H54 (cell line): ENCODE results near the gene FXR1.
"Not testable (repeated sequence)": the region's sequence is repeated elsewhere in the genome, so short reads cannot be mapped to it uniquely, and the experiment has no call there.

Source experiments
- DNase-seq: peaks from one replicate; pipeline ENCODE4 v3.0.0; 2011; ENCODE audit warnings: low spot score, mixed read lengths; ENCODE audit not compliant: insufficient read length
- FAIRE-seq: peaks from 3 replicates; lab custom pipeline; 2011; peaks lifted over from hg19 to GRCh38; lab: Jason Lieb, UNC
- POLR2A ChIP-seq: IDR thresholded peaks from 2 replicates; pipeline ENCODE4 v1.6.1; 2011; ENCODE audit warnings: low read depth, mild to moderate bottlenecking, low read length

FXR1 gene

DNA sequence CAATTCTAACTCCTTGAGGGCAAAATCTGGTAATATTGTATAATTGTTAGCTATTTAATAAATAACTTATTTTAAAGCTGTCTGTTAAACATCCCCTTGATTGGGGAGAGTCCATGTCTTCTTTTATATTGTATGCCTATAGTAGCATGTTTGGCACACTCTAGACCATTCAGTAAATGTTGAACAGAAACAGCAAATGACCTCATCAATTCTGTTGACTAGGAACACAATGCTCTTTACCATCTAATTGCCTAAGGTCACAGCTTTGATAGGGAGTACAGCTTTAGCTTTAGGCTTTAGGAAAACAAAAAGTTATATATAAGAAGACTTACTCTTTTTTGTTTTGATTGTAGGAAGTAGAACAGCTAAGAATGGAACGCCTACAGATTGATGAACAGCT, 50.1 kb downstream of the FXR1 start:
- FAIRE-seq (no peak), DNase-seq (no peak)
- no peak for TF ChIP-seq POLR2A

- no peak for FAIRE-seq
- no peak for DNase-seq
- TF ChIP-seq POLR2A: no peak
Measured at GRCh38 chr3:180970931-180971330, 58.5 kb downstream of the FXR1 start.

DNA sequence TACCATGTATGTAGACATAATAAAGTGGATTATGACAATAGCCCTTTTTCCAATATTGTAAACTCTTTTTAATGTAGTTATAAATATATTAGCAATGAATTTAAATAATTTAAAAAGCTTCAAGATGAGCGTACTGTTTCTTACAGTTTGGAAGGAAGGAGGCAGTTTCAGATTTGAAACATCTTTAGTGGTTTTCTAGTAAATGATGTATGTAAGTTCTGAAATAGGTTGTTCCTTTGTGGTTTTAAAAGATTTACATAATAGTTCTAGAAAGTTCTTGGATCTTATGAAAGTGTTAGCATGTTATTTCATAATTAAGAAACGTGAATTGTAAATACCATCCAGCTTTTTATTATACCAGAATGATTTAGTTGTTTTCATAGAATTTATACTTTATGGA, 61.1 kb downstream of the FXR1 start:
- TF ChIP-seq POLR2A: no peak
- no peak for FAIRE-seq
- DNase-seq: no peak

DNA sequence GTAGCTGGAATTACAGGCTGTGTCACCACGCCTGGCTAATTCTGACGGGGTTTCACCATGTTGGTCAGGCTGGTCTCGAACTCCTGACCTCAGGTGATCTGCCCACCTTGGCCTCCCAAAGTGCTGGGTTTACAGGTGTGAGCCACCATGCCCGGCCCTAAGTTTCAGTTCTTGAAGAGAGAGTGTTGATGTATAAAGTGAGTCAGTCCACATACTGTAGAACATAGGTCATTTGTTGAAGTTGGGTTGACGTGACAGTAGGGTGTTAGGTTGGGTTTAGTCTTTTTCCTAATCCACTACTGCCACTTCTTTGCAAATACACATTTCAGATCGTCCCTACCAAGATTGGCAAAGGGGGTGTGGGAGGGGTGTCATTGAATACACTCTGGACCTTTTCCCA, 61.8 kb downstream of the FXR1 start:
- DNase-seq (no peak), FAIRE-seq (peak; percentile 74)
- TF ChIP-seq POLR2A: no peak

GRCh38 chr3:180977498-180977897, 65.0 kb downstream of the FXR1 start:
- DNase-seq (no peak), FAIRE-seq (peak; percentile 57)
- TF ChIP-seq POLR2A: no peak

GRCh38 chr3:180979961-180980360, 67.5 kb downstream of the FXR1 start:
- DNase-seq: no peak
- FAIRE-seq: peak; percentile 75
- TF ChIP-seq POLR2A: no peak

DNA sequence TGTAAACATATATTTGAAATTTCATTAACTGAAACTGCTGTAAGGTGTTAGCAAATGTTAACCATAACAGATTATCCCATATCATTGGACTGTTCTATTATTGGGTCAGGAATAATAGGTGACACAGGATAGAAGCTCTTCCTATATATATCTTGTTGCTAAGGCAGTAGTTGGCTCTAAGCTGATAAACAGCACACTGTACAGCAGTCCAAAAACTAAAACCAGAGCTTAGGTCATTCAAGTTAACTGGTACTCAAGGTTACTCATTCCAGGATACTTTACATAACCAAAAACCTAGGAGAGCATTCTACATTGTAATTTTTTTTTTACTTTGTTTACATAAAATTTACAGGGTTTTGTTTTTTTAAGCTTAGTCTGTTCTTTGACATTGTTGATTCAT, 68.1 kb downstream of the FXR1 start:
- no peak for DNase-seq
- TF ChIP-seq POLR2A: no peak
- peak; percentile 64 for FAIRE-seq

- no peak for DNase-seq
- no peak for TF ChIP-seq POLR2A
- peak; percentile 82 for FAIRE-seq
Measured at GRCh38 chr3:180981912-180982311, 69.4 kb downstream of the FXR1 start.

- TF ChIP-seq POLR2A: no peak
- no peak for FAIRE-seq
- no peak for DNase-seq
Measured at GRCh38 chr3:180983136-180983535, 70.7 kb downstream of the FXR1 start.

GRCh38 chr3:180986366-180986765, 73.9 kb downstream of the FXR1 start:
- not testable (repeated sequence) for FAIRE-seq, DNase-seq

DNA sequence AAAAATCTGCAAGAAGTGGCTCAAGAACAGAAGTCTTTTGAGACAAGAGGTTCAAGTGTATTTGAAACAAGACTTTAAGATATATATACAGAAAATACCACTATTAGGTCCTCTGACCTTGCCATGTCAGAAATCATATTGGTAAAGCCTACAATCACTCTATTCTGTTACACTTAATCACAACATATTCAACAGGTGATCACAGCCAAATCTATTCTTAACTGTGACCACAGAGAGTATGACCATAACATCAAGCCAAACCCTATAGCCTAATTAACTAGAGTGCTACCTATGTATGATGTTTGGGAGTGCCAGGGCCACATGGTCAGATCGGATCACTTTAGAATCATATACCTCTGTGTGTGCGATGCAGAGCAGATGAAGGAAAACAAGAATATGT, 74.9 kb downstream of the FXR1 start:
- TF ChIP-seq POLR2A: no peak
- FAIRE-seq: no peak
- no peak for DNase-seq

DNA sequence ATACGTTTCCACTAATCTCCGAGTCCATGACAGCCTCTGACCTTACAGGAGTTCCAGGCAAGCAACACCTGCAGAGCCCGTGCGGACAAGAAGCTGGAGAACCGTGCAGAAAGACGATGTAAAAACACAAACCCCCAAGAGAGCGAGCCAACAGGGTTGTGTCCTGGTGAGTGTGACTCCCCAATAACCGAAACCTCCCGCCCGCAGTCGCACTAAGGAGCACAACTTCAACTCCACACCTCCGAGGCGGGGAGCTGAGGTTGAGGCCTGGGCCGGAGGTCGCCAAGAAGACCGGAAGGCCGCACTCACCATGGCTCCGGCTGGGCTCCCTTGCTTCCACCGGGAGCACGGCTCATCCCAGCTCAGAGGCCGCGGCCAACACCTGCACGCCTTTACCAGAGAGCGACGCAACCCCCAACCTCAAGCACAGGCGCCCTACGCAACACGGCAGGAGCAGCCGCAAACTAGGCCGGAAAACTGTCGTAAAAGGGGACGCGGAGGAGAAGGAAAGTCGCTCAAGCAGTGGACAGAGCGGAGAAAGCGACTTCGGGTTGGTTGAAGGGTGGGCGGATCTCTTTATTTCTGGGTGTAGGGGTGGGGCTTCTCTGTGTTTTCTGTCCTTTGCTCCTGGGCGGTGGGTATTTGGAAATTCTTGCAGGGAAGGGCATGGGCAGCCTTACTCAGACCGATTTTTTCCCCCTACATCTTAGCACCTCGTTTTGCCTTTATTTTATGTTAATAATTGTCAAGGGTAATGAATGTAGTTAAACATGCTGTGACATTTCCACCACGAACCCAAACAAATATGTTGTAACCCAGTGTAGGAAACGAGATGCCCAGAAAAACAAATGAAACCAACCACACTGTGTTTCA, 77.1 kb downstream of the FXR1 start, which contains the start of gene DNAJC19:
Gene DNAJC19 (minus strand): TSS at position 446 of the 873 bp plus-strand sequence. CDS start 134 bp downstream, at position 312.
- FAIRE-seq (peak; percentile 99), DNase-seq (peak; percentile 83)
- peak; percentile 86 for TF ChIP-seq POLR2A

GRCh38 chr3:180990505-180990904, 78.0 kb downstream of the FXR1 start:
- DNase-seq (no peak), FAIRE-seq (peak; percentile 61)
- TF ChIP-seq POLR2A: no peak

DNA sequence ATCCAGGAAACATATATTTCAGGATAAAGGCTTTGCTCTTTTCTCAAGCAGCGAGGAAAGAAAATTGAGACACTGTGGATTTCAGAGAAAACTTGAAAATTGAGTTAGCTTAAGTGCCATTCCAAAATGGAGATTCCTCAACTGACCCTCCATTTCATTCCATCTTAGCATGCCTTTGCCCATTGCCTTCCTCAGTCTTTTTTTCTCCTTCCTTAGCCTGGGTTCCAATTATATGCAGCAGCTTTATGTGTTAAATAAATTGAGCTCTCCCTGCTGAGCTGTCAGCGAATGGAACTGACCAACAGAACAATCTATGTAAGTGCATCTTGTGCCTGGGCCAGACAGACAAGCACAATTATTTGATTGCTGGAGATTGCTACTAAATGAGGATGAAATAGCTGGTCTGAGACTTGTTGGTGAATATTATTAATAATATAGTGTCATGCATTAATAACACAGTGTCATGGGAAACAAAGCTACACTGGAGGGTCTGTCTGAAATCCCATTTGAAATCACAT, 84.0 kb downstream of the FXR1 start:
- no peak for TF ChIP-seq POLR2A
- DNase-seq (no peak), FAIRE-seq (no peak)

GRCh38 chr3:181002331-181002730, 89.9 kb downstream of the FXR1 start:
- not testable (repeated sequence) for DNase-seq, FAIRE-seq

DNA sequence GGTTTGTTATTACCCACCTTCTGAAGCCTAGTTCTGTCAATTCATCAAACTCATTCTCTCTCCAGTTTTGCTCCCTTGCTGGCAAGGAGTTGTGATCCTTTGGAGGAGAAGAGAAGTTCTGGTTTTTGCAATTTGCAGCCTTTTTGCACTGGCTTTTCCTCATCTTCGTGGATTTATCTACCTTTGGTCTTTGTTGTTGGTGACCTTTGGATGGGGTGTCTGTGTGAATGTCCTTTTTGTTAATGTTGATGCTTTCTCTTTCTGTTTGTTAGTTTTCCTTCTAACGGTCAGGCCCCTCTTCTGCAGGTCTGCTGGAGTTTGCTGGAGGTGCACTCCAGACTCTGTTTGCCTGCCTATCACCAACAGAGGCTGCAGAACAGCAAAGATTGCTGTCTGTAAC, 91.0 kb downstream of the FXR1 start:
- DNase-seq, FAIRE-seq: not testable (repeated sequence)
